ENCODE data around the gene MRPS24.

Gene MRPS24

DNA sequence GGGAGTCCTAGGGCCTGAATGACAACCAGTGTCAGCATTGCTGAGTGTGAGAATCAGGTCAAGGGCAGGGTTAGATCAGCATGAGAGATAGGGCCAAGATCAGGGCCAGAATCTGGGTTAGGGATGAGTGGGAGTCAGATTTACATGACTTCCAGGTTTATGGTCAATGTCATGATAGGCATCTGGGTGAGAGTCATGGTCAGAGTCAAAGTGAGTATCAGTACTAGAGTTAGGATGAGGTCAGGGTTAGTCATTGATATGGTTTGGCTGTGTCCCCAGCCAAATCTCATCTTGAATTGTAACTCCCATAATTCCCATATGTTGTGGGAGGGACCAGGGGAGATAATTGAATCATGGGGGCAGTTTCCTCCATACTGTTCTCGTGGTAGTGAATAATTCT lies 12.3 kb downstream of the MRPS24 start:
- H3K27ac ChIP-seq = no peak overlapping the region
- H3K36me3 ChIP-seq = no peaks in the 10 kb centered on the region
- peaks cover 8% of the 10 kb centered on the region for H3K27me3 ChIP-seq
- no peak overlapping the region for H3K4me3 ChIP-seq (ENCODE audit: low read depth in 1 of 2, low read length in 1 of 2)
- TF ChIP-seq CTCF (IDR thresholded peaks at IDR 0.05) = no peak
- no peaks in the 10 kb centered on the region for H3K9me3 ChIP-seq
- H3K4me1 ChIP-seq (ENCODE audit: control insufficient read depth in 1 of 2, insufficient read depth in 1 of 2, low read depth in 1 of 2, low read length in 1 of 2) = no peaks in the 10 kb centered on the region

- H3K4me3 ChIP-seq (ENCODE audit: low read depth in 1 of 2, low read length in 1 of 2) = no peak overlapping the region
- no peaks in the 10 kb centered on the region for H3K4me1 ChIP-seq (ENCODE audit: control insufficient read depth in 1 of 2, insufficient read depth in 1 of 2, low read depth in 1 of 2, low read length in 1 of 2)
- H3K27ac ChIP-seq = no peak overlapping the region
- H3K36me3 ChIP-seq = no peaks in the 10 kb centered on the region
- TF ChIP-seq CTCF (IDR thresholded peaks at IDR 0.05) = no peak
- no peaks in the 10 kb centered on the region for H3K9me3 ChIP-seq
- H3K27me3 ChIP-seq = peaks cover 8% of the 10 kb centered on the region
Observed at GRCh38 chr7:43856316-43856715, 13.0 kb downstream of the MRPS24 start.

DNA sequence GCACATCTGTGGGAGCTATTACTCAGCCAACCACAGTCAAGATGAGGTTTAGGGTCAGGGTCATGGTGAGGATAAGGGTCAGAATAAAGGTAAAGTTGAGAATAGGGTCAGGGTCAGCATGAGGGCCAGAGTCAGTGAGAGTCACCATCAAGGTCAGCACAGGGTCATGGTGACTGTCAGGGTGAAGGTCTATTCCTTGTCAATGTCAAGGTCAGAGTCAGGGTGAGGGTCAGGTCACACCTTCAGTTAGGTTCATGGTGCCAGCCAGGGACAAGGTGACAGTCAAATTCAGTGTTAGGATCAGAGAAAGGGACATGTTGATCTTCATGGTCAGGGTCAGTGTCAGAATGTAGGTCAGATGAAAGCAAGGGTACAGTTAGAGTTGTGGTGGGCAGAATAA lies 14.1 kb downstream of the MRPS24 start:
- H3K36me3 ChIP-seq = no peaks in the 10 kb centered on the region
- H3K4me3 ChIP-seq (ENCODE audit: low read depth in 1 of 2, low read length in 1 of 2) = no peak overlapping the region
- peaks cover 15% of the 10 kb centered on the region for H3K27me3 ChIP-seq
- no peak for TF ChIP-seq CTCF (IDR thresholded peaks at IDR 0.05)
- H3K4me1 ChIP-seq (ENCODE audit: control insufficient read depth in 1 of 2, insufficient read depth in 1 of 2, low read depth in 1 of 2, low read length in 1 of 2) = no peaks in the 10 kb centered on the region
- no peak overlapping the region for H3K27ac ChIP-seq
- H3K9me3 ChIP-seq = no peaks in the 10 kb centered on the region

DNA sequence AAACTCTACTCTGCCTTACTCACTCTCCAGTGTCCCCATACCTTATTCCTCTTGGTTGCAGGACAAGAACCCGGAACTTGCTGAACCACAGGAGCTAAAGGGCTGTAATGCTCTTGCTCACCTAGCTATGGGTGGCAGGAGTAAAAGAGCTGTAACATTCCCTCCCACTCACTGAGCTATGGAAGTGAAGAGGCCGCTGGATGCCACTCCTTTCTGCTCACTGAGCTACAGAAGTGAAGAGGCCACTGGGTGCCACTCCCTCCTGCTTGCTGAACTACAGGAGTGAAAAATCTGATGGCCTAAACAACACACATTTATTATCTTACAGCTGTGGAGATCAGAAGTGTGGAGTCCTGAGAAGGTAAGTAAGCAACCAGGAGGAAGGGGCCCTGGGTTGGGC lies 17.5 kb downstream of the MRPS24 start:
- no peaks in the 10 kb centered on the region for H3K36me3 ChIP-seq
- no peak overlapping the region for H3K27ac ChIP-seq
- no peaks in the 10 kb centered on the region for H3K4me1 ChIP-seq (ENCODE audit: control insufficient read depth in 1 of 2, insufficient read depth in 1 of 2, low read depth in 1 of 2, low read length in 1 of 2)
- no peaks in the 10 kb centered on the region for H3K9me3 ChIP-seq
- TF ChIP-seq CTCF (IDR thresholded peaks at IDR 0.05) = no peak
- peaks cover 34% of the 10 kb centered on the region for H3K27me3 ChIP-seq
- H3K4me3 ChIP-seq (ENCODE audit: low read depth in 1 of 2, low read length in 1 of 2) = no peak overlapping the region

DNA sequence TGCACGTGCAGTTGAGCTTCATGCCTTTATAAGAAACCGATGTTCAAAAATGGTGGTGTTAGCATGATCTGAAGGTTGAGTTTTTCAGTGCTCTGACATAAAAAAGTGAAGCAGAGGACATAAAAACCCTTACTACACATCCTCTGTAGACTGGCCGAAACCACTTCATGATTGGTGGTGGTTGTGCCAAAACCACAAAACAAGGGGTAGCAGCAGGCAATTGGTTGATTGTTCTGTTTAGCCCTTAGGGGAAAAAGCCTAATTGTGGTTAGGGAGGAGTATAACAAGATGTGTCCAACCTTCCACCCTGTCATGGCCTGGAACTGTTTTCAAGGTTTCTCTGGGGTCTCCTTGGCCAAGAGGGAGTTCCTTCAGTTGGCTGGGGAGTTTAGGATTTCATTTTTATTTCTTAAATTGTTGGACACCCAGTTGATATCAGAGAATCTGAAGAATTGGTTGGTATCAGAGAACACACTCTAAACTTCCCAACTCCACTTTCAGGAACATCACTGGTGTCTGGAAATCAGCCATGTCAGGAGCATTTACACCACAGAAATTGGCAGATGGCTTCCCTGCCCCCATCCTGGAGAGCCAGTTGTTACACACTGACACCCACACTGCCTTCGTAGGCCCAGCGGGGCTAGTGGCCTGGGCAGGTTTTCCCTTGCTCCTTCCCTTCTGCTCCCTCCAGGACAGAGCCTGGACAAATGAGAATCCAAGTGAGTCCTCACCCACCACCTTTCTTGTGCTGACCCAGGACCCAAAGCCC lies 18.8 kb downstream of the MRPS24 start:
- peaks cover 34% of the 10 kb centered on the region for H3K27me3 ChIP-seq
- no peaks in the 10 kb centered on the region for H3K9me3 ChIP-seq
- H3K27ac ChIP-seq = no peak overlapping the region
- no peak for TF ChIP-seq CTCF (IDR thresholded peaks at IDR 0.05)
- H3K36me3 ChIP-seq = no peaks in the 10 kb centered on the region
- H3K4me1 ChIP-seq (ENCODE audit: control insufficient read depth in 1 of 2, insufficient read depth in 1 of 2, low read depth in 1 of 2, low read length in 1 of 2) = no peaks in the 10 kb centered on the region
- H3K4me3 ChIP-seq (ENCODE audit: low read depth in 1 of 2, low read length in 1 of 2) = no peak overlapping the region
